Stimulated activated CD4-positive, alpha-beta T cell treated with anti-CD3 and anti-CD28 coated beads, Interleukin-2, amount 100 ng/mL, for 4 hours (primary cell): ENCODE data around the gene ORM1.
"Not testable (repeated sequence)": the region's sequence is repeated elsewhere in the genome, so short reads cannot be mapped to it uniquely, and the experiment has no call there.

Experiments
- DNase-seq: peaks from one replicate; pipeline ENCODE4 v3.0.0-alpha.2; 2020; ENCODE audit warnings: low read depth

ORM1 gene

DNA sequence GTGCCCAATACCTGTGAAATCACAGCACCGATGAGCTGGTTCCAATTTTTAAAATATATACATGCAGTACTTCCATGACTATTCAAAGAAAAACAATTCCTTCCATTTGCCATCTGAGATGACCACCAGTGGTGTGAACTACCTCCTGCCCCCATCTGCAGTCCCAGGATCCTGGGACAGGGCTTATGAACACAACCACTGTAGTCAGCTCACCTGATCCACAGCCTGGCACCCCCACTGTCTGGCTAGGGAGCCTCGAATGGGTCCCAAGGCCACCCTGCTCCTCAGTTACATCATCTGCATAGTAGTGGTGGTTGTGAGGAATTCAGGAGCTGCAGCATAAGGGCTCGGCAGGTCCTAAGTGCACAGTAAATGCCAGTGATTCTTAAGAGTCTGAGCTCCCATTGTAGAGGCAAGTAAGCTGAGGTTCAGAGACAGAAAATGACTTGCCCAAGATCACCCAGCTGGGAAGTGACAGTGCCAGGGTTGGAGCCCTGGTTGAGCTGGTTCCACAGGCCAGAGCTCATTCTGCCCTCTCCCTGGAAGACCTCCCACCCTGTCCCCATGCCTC lies 2.9 kb downstream of the ORM1 start:
- not testable (repeated sequence) for DNase-seq

GRCh38 chr9:114327749-114328148 lies 4.9 kb downstream of the ORM1 start:
- no peak for DNase-seq

GRCh38 chr9:114328357-114328820 lies 5.5 kb downstream of the ORM1 start:
- not testable (repeated sequence) for DNase-seq

DNA sequence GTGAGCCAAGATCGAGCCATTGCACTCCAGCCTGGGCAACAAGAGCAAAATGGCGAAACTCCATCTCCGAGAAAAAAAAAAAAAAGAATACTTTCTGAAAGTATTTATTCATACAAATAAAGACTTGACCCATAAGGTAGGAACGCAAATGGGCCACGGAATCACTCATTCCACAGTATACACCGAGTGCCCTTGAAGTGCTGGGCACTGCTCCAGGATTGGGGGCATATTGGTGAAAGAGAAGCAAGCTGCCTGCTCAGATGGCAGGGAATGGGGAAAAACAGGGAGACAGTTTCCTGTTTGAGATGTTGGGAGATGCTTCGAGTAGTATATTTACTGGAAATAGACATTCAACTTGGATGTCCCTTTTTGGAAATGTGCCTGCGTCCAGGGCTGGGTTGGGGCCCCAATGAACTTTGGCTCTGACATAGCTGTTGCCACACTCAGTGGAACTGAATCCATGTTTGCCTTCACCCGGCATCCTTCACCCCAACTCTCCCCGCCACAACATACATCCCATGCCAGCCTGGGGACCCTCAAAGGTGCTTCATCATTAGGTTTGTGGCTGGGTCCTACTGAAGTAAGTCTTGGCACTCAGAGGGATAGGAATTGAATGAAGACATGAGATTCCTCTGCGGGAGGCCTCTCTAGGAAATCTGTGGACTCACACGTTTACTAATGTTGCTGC lies 6.2 kb downstream of the ORM1 start:
- DNase-seq: not testable (repeated sequence)

DNA sequence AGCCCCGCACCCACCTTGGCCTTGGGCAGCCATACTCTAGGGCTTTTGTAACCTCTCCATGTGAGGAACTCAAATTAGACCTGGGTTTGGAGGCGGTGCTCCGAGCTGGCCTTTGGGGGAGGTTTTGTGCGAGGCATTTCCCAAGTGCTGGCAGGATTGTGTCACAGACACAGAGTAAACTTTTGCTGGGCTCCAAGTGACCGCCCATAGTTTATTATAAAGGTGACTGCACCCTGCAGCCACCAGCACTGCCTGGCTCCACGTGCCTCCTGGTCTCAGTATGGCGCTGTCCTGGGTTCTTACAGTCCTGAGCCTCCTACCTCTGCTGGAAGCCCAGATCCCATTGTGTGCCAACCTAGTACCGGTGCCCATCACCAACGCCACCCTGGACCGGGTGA lies 6.7 kb downstream of the ORM1 start, which contains the start of gene ORM2:
ORM2 (plus strand) TSS at position 245 of the 398 bp plus-strand sequence; CDS start at position 281, 36 bp downstream.
- not testable (repeated sequence) for DNase-seq

DNA sequence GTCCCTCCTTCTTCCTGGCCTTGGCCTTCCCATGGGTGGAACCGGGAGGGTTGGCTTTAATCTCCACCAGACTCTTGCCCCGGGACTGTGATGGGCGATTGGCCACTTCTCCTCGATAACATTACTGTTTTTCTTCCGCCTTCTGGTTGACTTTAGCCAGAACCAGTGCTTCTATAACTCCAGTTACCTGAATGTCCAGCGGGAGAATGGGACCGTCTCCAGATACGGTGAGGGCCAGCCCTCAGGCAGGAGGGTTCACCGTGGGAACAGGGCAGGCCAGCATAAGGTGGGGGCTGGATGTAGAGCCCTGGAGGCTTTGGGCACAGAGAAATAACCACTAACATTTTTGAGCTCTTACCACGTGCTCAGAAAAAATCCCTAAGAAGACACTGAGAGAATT lies 7.7 kb downstream of the ORM1 start:
- no peak for DNase-seq

GRCh38 chr9:114331229-114332195 lies 8.6 kb downstream of the ORM1 start:
- not testable (repeated sequence) for DNase-seq

GRCh38 chr9:114332474-114333040 lies 9.7 kb downstream of the ORM1 start:
- DNase-seq: not testable (repeated sequence)

GRCh38 chr9:114333718-114334117 lies 10.8 kb downstream of the ORM1 start:
- DNase-seq: not testable (repeated sequence)

DNA sequence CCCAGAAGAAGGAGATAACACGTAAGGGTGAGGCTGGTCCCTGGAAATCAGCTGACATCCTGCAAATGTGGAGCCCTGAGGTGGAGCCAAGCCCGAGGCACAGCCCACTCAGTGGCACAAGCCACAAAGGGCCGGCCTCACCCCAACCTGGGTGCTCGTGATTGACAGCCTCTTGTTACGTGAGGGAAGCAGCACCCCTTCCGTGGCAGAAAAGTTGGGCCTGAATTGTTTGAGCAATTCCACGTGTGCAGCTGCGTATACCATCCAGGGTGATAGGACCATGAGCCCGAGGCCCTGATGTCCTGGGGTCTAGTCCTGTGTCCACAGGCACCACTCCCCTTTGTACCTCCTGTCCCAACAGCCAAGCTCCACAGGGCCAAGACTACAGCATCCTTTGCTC lies 11.6 kb downstream of the ORM1 start:
- no peak for DNase-seq

DNA sequence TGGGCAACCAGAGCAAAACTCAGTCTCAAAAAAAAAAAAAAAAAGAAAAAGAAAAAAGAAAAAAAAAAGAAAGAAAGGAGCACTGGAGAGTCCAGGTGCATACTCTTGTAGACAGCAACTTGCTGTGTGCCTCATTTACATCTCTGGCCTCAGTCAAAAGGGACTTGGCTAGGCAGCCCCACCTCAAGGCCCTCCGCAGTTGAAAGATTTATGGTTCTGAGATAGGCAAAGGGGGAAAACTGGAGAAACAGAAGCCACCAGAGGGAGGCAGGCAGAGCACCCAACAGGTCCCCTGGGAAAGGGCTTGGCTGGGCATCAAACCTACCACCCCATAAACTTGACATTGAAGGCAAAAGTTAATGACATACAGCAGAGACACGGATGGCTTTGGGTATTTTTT lies 12.8 kb downstream of the ORM1 start:
- DNase-seq: no peak

- DNase-seq: no peak
These were observed 13.3 kb downstream of the ORM1 start for GRCh38 chr9:114336157-114336556.

- no peak for DNase-seq
These were observed 13.9 kb downstream of the ORM1 start for GRCh38 chr9:114336699-114337395.

DNA sequence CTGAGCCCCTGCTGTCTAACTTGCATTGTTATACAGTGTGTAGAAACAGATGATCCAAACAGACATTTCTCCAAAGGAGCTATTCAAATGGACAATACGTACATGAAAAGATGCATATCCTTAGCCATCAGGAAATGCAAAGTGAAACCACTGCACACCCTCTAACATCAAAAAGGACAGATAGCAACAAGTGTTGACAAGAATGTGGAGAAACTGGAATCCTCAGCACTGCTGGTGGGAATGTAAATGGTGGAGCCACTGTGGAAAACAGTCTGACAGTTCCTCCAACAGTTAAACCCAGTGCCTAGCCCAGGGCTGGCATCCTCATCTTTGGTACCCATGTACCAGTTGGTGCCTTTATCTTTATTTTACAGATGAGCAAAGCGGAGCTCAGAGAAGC lies 15.3 kb downstream of the ORM1 start:
- DNase-seq: no peak

GRCh38 chr9:114339130-114339908 lies 16.4 kb downstream of the ORM1 start:
- DNase-seq: peak; percentile 24

DNA sequence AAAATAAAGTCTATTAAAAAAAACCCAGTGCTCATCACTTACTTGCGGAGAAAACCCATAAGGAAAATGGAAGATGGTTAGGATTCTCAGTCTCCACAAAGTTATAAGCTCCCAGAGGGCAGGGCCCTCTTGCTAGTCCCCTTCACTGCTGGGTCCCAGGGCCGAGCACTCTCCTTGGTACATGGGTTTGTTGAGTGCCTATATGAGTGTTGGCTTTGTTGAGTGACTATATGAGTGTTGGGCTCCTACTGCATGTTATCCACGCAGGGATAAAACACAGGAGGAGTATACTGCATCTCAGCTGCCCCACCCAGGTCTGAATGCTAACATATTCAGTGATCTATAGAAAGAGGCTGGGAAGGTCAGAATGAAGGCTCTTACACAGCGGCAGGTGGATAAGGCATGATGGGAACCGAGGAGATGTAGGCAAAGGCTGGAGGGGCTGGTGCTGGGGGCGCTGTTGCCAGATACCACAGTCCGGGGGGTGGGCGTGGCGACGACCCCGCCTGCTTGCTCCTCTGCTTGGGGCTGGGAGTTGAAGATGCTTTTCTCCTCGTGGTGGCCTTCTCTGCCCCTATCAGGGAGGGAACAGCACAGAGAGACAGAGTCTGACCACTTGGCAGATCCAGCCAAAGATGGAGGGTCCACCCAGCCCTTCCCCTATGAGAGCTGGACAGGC lies 18.4 kb downstream of the ORM1 start:
- no peak for DNase-seq

DNA sequence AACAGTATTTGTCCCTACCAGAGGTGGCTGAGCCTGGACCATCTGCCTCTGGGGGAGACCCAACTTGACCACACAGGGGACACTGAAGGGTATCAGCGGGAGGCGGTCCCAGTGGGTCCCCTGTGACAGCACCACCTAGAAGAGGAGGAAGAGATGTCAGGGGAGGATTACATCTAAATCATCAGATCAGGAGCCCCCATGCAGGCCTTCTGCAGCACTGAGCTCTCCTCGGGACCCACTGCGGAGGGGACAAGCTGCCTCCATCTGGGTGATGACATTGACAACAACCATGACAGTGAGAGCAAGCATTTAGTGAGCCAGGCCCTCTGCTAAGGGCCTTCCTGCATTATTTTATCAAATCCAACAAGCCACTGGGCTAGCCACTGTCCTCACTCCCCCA lies 19.1 kb downstream of the ORM1 start:
- no peak for DNase-seq

DNA sequence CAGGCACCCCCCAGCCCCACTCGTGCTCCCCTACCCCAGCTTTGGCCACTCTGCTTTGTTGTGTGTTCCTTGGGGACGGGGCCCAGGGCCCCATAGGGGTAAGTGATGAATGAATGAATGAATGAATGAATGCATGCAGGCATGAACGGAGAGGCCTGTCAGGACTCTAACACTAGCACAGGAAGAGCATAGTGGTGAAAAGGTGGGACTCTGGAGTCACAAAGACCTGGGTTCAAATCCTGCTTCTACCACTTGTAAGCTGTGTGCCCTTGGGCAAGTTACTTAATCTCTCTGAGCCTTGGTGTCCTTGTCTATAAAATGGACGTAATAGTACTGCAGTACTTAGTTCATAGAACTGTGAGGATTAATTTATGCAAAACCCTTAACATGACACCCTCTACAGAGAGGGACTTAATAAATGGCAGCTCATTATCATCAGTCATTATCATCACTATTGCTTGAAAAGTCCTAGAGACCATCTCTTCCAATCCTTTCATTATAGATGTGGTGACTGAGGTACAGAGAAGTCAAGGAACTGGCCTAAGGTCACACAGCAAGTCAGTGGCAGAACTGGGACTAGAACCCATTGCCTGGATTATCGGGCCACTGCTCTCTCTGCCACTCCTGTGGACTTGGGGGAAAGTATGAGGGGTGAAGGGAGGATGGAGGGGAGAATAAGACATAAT lies 20.0 kb downstream of the ORM1 start:
- no peak for DNase-seq

- no peak for DNase-seq
These were observed 20.7 kb downstream of the ORM1 start for GRCh38 chr9:114343471-114344187.
